Natural killer cell (primary cell): ENCODE results near the gene SLC6A17. TPM values are rescaled to one million over a fixed set of nuclear protein-coding genes. Genes with fewer than 3 reads are reported as not detected.

Experiments used
- ATAC-seq, 3 donors: fragments of 150-1000 bp in 2 of 3; fragments of 200-7000 bp in 1 of 3; cut with Tn5 transposase; 1 replicate in 1 of 3; 2 replicates in 2 of 3; pipeline ENCODE4 v1.10.0; 2021; ENCODE audit warnings: mild to moderate bottlenecking in 2 of 3, moderate library complexity in 2 of 3
- DNase-seq, 2 donors: peaks; one replicate each; pipeline versions ENCODE4 v3.0.0 to v3.0.0-alpha.2; 2013 to 2021; ENCODE audit warnings: mixed read lengths in 1 of 2
- H3K27ac ChIP-seq: one replicate; pipeline ENCODE4 v1.5.1; 2013; ENCODE audit warnings: mild to moderate bottlenecking, low read length
- H3K27me3 ChIP-seq: one replicate; pipeline ENCODE4 v1.6.1; 2013; ENCODE audit warnings: low read length; ENCODE audit not compliant: control insufficient read depth, insufficient read depth
- H3K36me3 ChIP-seq: one replicate; pipeline ENCODE4 v1.6.1; 2013; ENCODE audit warnings: low read length; ENCODE audit not compliant: control insufficient read depth, insufficient read depth
- H3K4me1 ChIP-seq: one replicate; pipeline ENCODE4 v1.6.1; 2013; ENCODE audit warnings: low read length; ENCODE audit not compliant: control insufficient read depth, insufficient read depth
- H3K4me3 ChIP-seq: one replicate; pipeline ENCODE4 v1.5.1; 2013; ENCODE audit warnings: low read length
- H3K9me3 ChIP-seq: one replicate; pipeline ENCODE4 v1.6.1; 2013; ENCODE audit warnings: low read length; ENCODE audit not compliant: control insufficient read depth, insufficient read depth
- H3K27ac Mint-ChIP-seq, 2 donors: one replicate each; pipeline ENCODE4 v1.8.0; 2022; ENCODE audit warnings: mild to moderate bottlenecking in 2 of 2, mixed read lengths in 2 of 2, moderate library complexity in 1 of 2
- H3K27me3 Mint-ChIP-seq, 2 donors: one replicate each; pipeline ENCODE4 v1.8.0; 2022; ENCODE audit warnings: low read depth in 2 of 2, mixed read lengths in 2 of 2
- H3K36me3 Mint-ChIP-seq: one replicate; pipeline ENCODE4 v1.8.0; 2022; ENCODE audit warnings: mixed read lengths
- H3K4me1 Mint-ChIP-seq, 2 donors: one replicate each; pipeline ENCODE4 v1.8.0; 2022; ENCODE audit warnings: mixed read lengths in 2 of 2
- H3K4me3 Mint-ChIP-seq: one replicate; pipeline ENCODE4 v1.8.0; 2022; ENCODE audit warnings: mild to moderate bottlenecking, moderate library complexity, mixed read lengths
- H3K9me3 Mint-ChIP-seq, 2 donors: one replicate each; pipeline ENCODE4 v1.8.0; 2022; ENCODE audit warnings: mixed read lengths in 2 of 2
- CTCF ChIP-seq: fragments of 200-600 bp; IDR thresholded peaks from one replicate; pipeline ENCODE4 v1.8.0; 2022; ENCODE audit warnings: antibody characterized with exemption
- WGBS: methylation state at CpG from one replicate; pipeline ENCODE4 v1.1.7; 2013; ENCODE audit warnings: missing lambda C conversion rate; ENCODE audit not compliant: insufficient coverage; 5-methylcytosine and 5-hydroxymethylcytosine counted together
- intact Hi-C: fragments of 100-400 bp; cut with micrococcal nuclease; formaldehyde crosslinking; loops from one replicate; pipeline ENCODE4 v1.14.2; 2022
- total RNA-seq, 4 donors: library from RNA; stranded (reverse); fragments of 120-200 nt in 1 of 4; gene quantifications; one replicate each; pipeline versions ENCODE4 v1.2.3 to v1.2.4, GENCODE V29; 2013 to 2022

The SLC6A17 gene
- total RNA-seq: not detected
- total RNA-seq (2013): not detected

- DNase-seq (no peak), ATAC-seq (no peak)
- intact Hi-C loops: no loop called here
- Histone ChIP-seq H3K4me1 (no peaks in the 10 kb centered on the region), H3K36me3 (no peaks in the 10 kb centered on the region), H3K4me3 (no peak within 1 kb of the TSS), H3K9me3 (no peaks in the 10 kb centered on the region), H3K27ac (no peak within 1 kb of the TSS), H3K27me3 (peaks cover 17% of the 10 kb centered on the region)
- Mint-ChIP-seq H3K36me3 (no peaks in the 10 kb centered on the region), H3K27ac (no peak within 1 kb of the TSS), H3K9me3 (no peaks in the 10 kb centered on the region), H3K4me1 (no peaks in the 10 kb centered on the region), H3K4me3 (no peak within 1 kb of the TSS), H3K27me3 (peaks cover 23 to 26% of the 10 kb centered on the region in 2 donors)
- TF ChIP-seq CTCF: no peak
- 3% methylated on average over 104 of the region's 104 CpGs for WGBS
Observed at GRCh38 chr1:110150330-110151174, at the start of gene SLC6A17. Gene SLC6A17 (plus strand): TSS chr1:110150494. CDS start chr1:110166930, 16,436 bp downstream.

GRCh38 chr1:110102081-110102480 is 48.2 kb upstream of the SLC6A17 start:
- DNase-seq (no peak), ATAC-seq (no peak)
- intact Hi-C loops: no loop called here
- Histone ChIP-seq H3K9me3 (no peaks in the 10 kb centered on the region), H3K27ac (no peak overlapping the region), H3K4me1 (no peaks in the 10 kb centered on the region), H3K36me3 (no peaks in the 10 kb centered on the region), H3K4me3 (no peak overlapping the region), H3K27me3 (no peaks in the 10 kb centered on the region)
- no peaks in the 10 kb centered on the region for H3K36me3 Mint-ChIP-seq
- H3K4me3 Mint-ChIP-seq: no peak overlapping the region
- peaks cover 5 to 6% of the 10 kb centered on the region in 2 donors for H3K4me1 Mint-ChIP-seq
- WGBS: 67% methylated on average over 6 of the region's 7 CpGs
- no peaks in the 10 kb centered on the region for H3K9me3 Mint-ChIP-seq
- no peak overlapping the region for H3K27ac Mint-ChIP-seq
- no peak for TF ChIP-seq CTCF
- no peaks in the 10 kb centered on the region for H3K27me3 Mint-ChIP-seq

DNA sequence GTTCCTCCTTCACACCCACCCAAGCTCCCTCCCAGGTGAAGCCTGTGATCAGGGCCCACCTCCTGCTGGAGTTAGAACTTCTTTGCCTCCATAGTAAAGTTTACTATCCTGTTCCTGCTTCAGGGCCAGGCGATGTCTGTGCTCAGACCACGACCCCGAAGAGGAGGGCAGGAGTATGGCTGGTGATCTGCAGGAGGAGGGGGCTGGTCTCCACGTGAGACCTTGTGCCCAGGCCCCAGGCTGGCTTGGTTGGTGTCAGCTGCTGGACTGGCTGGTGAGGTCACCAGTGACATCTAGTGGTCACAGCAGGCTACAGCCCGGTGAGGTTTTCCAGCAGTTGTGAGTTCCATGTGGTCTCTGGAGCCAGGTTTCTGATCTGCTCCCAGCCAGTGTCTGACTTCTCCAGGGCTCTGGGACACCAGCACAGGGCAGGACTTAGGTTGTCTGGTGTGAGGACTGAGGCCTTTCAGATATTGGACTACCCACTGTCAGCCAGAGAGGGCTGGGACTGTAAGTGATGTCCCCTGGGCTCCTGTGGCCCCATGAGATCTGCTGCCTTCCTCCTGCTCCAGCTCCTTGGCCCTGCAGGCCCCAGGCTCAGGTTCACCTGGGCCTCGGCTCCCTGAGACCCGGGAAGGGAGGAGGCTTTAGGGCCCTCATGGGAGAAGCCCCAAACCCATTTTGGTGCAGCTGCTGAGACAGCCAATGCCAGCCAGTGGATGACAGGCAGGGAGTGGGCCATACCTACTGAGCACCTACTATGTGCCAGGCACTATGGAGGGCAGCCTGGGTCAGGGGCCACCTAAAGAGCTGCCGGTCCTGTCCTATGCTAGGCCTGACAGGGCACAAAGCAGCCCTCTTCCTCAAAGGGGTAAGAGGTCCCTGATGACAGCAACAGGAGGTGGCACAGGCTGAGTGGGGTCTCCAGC is 44.0 kb upstream of the SLC6A17 start:
- Histone ChIP-seq H3K27ac (no peak overlapping the region), H3K9me3 (no peaks in the 10 kb centered on the region), H3K4me1 (no peaks in the 10 kb centered on the region), H3K4me3 (no peak overlapping the region), H3K27me3 (no peaks in the 10 kb centered on the region), H3K36me3 (no peaks in the 10 kb centered on the region)
- Mint-ChIP-seq H3K9me3 (no peaks in the 10 kb centered on the region), H3K27ac (no peak overlapping the region), H3K4me1 (peaks cover 5 to 6% of the 10 kb centered on the region in 2 donors), H3K36me3 (no peaks in the 10 kb centered on the region), H3K27me3 (peaks cover 9 to 11% of the 10 kb centered on the region in 2 donors), H3K4me3 (no peak overlapping the region)
- DNase-seq: peak; percentile 37 to 76
- 25% methylated on average over 8 of the region's 8 CpGs for WGBS
- peak; percentile 75 for TF ChIP-seq CTCF
- intact Hi-C loops: loop anchor here (5.0 kb wide), 1 partner anchor 54 kb away; no protein-coding TSS in a partner anchor
- ATAC-seq: peak; percentile 71 to 94 (median 89)
